Stimulated activated CD4-positive, alpha-beta T cell treated with anti-CD3 and anti-CD28 coated beads, Interleukin-1b, Interleukin-23, amount 100 ng/mL, for 48 hours (primary cell): ENCODE data around the gene MAT2B.
A peak's percentile ranks its signal among the peaks of the same experiment; 100 is the strongest.

Experiments
- DNase-seq: peaks from one replicate; pipeline ENCODE4 v3.0.0-alpha.2; 2020

Gene MAT2B

GRCh38 chr5:163563112-163563511, 57.7 kb downstream of the MAT2B start:
- DNase-seq = no peak

DNA sequence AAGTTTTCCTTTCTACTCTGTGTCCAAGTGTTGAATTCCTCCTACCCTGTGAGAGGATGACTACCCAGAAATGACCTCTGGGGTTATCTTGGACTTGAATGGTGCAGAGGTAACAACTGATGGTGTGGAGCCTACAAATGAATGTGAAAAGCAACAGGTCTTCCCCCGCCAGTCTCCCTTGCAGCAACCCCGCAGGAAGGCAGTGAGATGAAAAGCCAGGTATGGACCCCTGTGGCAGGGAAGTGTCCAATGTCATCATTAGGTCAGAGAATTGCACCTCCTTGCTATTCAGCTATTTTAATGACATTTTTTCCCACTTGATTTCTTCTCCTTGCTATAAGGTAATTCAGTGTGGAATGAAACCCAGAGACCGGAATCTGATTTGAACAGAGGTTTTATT, 58.5 kb downstream of the MAT2B start:
- DNase-seq = no peak

DNA sequence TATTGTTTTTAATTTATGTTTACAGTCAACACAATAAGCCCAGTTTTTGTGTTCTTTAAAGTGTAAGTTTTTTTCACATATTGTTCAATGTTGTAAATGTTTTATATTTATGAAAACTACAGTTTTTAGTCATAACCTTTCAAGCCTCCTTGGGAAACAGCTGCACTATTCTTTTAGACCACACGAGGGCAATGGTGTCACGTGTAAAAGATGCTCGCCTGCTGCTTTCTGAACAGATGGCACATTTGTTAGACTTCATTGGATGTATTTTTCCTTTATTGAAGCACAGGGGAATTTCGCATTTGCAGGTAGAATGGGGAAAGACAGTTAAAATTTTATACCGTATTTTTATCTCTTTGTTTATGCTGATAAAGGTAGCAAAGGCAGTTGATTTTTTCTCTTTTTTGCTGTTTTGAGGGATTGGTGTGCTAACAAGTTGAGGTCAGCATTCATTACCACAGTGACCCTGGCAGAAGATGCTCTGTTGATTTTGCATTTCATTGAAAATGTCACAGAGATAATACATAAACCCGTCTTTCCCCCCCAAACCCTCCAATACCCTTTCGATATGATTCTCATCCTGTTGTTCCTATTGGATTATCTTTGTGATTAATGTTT, 59.0 kb downstream of the MAT2B start:
- DNase-seq = peak; percentile 43

DNA sequence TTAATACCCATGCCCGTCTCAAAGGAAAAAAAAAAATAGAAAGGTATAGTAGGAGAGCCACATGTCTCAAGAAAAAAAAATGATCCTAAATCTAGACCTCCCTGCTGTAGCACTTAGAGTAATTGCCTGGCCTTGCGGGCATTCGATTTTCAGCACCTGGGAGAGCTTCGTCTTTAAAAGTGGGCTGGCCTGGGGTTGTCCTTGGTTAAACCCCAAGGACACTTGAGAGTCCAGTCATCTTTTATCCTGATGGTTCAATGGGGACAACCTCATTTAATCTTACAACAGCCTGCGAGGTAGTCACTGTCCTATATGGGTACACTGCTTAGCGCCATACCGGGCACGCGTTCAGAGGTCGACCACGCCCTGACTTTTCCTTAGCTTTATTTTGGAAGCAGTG, 60.1 kb downstream of the MAT2B start:
- DNase-seq = no peak

DNA sequence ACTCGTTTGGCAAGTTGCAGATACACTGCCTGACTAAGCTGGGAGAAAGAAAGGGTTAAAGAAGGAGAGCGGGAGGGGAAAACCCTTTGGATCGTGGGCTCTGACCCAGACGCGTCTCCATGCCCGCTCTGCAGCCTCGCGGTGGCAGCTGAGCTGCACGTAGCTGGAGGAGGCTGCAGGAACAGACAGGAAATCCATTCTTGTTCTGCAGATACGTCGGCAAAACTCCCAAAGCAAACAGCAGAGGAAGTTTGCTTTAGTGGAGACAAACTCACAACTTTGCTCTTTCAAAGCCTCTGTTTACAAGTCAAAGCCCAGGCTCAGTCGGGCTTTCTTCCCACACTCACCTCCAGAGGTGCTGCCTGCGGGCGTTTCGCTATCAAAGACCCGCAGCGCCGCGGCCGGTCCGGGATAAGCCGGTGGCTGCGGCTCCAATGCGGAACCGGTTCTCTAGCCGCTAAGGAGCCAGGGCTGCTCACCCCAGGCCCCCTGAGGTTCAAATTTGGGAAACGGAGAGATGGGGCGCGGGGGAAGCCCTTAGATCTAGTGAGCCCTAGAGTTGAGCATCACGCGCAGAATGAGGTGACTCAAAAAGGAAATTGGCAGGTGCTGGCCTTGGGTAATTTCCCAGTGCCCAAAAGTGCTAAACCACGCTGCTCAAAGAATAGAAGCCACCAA, 60.7 kb downstream of the MAT2B start:
- DNase-seq = peak; percentile 26

- DNase-seq = no peak
Observed at GRCh38 chr5:163566678-163567077, 61.3 kb downstream of the MAT2B start.

DNA sequence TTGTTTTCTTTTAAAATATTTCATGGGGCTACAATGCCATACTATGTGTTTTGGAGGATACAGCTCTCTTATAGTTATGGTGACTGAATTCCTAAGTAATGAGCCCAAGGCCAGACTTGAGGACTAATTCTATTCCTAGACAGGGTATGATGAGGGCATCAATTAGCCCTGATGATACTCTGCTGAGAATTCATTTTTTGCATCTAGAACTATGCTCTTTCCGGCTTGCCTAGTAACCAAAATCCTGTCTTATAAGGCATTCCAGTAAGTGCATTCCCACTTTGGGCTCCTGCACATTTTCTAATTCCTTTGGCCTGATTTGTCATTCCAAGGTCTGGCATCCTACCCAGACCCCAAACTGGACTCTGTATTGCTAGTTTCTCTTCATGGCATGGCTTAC, 62.4 kb downstream of the MAT2B start:
- no peak for DNase-seq
